Left lobe of liver (tissue), 2 donors: ENCODE data around the gene CACNA2D1. TPM values are rescaled to one million over a fixed set of nuclear protein-coding genes. Genes with fewer than 3 reads are reported as not detected.
"Not testable (repeated sequence)": the region's sequence is repeated elsewhere in the genome, so short reads cannot be mapped to it uniquely, and the experiment has no call there.

Experiments
- ATAC-seq: fragments of 200-7000 bp; cut with Tn5 transposase; one replicate; pipeline ENCODE4 v1.9.1; 2020; ENCODE audit warnings: mild to moderate bottlenecking, moderate library complexity
- DNase-seq: peaks from one replicate; pipeline ENCODE4 v3.0.0-alpha.2; 2020; ENCODE audit warnings: low spot score
- total RNA-seq: library from RNA; stranded (reverse); gene quantifications from one replicate; pipeline ENCODE4 v1.2.1, GENCODE V29; 2021
- donor health status: DM: no; HTN: no; CAD: no; lungs with moderate emphysema.
- donor health status: DM: no; HTN: yes; CAD: no.

Gene CACNA2D1
- total RNA-seq, 1 donor from 2014 or later: 0.91 TPM

DNA sequence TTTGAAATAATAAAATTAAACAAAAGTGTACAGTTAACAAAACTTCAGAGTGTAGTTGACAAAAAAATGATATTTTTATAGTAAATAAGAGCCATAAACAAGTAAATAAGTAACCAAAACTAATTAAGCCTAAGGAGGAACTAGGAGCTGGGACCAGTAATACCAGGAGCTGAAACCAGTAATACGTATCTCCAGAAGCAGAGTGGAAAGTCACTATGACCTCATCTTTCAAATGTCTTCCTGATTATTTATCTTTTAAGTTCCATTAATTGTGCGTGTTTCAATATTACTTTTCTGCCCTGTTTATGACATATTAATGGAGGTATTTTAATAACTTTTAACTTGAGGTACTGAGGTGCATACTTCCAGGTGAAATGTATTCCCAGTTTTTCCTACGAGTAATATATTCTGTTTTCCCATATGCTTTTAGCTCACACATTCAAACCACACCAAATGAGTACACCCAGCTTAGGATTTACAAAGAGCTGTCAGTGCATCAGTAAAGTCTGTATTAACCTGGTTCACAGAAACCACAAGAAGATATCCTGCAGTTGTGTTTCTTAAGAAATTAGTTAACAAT, 390.0 kb downstream of the CACNA2D1 start:
- DNase-seq: no peak
- no peak for ATAC-seq

DNA sequence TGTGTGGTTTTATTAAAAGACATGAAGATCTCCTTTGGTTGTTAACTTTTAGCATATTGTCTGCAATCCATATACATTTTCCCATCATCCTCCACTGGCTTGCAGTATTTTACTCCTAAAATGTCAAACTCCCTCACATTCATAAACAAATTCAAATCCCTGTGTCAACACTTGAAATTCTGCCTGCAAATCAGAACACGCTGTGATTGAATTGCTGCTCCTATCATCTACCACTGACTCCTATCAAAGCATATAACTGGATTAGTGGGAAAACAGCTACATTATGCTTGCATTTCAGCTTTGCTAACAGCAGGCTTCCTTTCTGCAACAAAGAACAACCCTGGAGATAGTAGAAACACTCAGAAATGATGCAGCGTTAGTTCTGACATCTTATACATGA, 392.0 kb downstream of the CACNA2D1 start:
- DNase-seq (no peak), ATAC-seq (no peak)

- no peak for DNase-seq
Measured at GRCh38 chr7:82050792-82051191, 392.8 kb downstream of the CACNA2D1 start.

DNA sequence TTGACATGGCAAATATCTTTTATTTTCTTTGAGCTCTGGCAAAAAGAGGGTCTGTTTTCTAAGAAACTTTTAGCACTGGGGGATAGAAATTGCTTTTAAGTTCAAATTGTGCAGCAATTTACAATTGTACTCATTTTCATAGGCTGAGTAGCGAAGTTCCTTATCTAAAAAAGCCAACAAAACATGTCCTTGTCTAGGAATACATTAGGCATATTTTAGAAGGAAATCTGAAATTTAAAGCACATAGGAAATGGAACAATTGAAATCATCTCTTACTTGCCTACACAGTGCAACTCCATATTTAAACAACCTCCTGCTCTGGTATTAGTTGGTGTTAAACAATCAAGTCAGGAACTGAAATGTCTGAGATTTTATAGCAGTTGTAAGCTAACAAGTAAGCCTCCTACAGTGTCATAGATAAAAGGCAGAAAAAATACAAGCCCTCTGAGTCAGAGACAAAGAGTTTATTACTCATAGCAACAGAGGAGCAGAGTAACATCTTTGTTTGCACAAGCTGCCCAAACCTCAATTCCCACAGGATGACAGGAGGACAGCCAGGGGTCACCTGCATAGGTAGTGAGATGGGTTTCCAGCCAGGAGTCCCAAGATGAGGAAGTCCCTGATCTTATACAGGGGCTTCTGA, 393.6 kb downstream of the CACNA2D1 start:
- DNase-seq (no peak), ATAC-seq (no peak)

More at GRCh38 chr7:82050792-82051191, 392.8 kb downstream of the CACNA2D1 start:
- no peak for ATAC-seq

DNA sequence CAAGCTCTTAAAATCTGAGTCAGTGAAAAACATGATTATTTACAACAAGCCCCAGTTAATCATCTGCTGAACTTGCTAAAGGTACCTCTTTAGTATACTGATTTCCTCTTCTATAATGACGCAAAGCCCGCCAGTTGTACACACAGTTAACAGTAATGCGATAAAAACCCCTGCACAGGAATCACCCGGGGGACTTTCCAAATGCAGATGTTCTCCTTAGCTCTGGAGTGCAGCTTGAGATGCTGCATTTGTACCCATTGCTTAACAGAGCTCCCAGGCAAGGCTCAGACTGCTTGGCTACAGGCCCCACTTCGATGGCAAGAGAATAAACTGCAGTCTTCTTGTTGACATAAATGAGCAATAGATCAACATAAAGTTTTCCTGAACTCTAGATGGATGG, 394.1 kb downstream of the CACNA2D1 start:
- ATAC-seq (no peak), DNase-seq (no peak)

DNA sequence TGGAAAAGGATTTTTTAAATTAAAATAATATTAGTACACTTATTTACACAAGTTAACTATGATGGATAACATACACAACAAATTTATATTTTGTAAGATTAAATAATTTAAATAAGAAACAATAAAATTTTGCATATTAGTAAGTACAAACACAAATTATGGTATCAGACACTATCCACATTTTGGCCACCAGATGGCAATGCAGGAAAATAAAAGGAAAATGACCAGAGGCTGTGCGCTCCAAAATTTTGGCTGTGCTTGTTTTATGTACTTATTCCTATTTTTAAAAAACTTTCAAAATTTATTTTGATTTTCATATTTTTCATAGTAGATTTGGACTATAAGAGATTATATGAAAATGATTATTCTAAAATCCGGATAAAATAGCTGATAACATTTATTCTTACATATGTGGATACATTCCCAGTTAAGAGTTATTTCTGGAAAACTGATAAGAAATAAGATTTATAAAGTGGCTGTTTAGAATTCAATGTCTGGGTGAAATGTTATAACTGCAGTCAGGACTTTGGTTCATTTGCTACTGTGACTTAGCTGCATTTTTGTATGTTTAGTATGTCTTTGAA, 399.0 kb downstream of the CACNA2D1 start:
- peak; percentile 74 for ATAC-seq
- DNase-seq: no peak

DNA sequence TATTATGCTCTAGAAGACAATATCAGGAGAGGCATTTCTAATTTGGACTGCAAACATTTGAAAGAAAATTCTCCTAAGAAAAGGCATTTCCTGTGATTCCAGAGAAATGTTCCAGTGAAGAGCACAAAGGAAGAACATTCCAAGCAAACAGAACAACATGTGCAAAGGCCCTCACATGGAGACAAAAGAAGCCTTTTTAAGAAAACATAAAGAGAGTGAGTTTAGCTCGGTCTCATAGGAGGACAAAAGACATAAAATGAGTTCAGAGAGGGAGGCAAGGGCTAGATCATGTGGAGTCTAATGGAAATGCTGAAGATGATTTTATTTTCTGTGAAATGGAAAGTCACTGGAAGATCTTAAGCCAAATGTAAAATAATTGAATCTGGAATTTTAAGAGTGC, 404.0 kb downstream of the CACNA2D1 start:
- ATAC-seq (no peak), DNase-seq (no peak)

DNA sequence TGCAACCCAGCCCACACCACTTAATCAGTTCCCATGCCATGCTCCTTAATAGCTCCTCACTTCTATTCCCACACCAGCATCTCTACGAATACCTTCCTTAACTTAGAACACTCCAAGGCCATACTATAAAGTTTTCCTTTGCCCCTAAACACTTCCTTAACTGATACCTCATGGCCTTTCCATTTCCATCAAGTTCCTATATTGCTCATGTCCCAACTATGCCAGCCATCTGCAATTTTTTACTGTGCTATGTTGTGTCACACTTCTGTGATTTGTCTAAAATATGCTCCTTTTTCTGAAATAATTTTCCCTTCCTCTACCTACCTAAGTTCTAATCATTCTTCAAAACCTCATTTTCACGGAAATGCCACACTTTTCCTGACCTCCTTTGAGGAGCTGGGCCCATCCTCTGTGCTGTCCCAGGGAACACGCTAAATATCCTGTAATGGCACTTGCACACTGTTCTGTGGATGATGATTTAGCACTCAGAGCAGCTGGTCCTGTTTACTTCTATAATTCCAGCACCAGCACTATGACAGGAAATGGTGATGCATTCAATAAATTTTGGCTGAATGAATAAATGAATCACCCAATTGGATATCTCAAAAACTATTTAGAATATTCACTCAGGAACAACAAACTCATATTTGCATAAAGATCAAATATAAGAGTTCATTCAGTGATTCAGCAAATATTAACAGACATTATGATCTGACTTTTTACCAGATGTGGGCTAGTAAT, 407.3 kb downstream of the CACNA2D1 start:
- no peak for ATAC-seq
- DNase-seq: no peak

DNA sequence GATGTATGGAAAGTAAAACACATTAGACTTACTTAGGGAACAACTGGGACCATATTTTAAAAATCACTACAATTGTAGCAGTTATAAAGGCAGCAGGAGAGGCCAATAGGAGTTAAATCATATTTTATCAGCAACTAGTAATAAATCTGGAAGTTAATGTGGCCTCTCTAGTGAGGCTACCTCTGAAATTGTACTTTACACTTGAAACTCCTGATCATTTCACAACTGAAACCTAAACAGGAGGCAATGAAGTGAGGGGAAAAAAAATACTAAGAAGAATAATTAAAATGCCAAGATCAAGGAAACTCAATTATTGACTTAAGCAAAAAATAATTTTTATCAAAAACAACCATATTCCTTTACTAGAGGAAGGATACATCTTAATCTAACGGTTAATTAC, 408.1 kb downstream of the CACNA2D1 start:
- DNase-seq (no peak), ATAC-seq (no peak)

DNA sequence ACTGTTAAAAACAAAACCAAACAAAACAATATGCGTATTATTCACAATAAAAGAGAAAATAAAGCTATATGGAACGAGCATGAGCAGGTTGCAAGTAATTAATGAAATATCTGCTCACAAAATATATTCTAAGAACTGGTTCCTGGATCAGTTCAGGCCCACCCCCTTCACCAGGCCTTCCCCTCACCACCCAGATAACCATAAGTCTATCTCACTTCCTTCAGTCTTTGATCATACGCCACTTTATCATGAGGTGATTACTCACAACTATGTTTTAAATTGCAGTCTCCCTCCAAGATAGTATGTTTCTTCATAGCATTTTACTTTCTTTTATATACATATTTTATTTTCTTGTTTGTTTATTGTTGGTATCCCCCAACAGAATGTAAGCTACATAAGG, 410.7 kb downstream of the CACNA2D1 start:
- ATAC-seq (no peak), DNase-seq (no peak)

GRCh38 chr7:82029236-82029913, 414.2 kb downstream of the CACNA2D1 start:
- no peak for ATAC-seq
- no peak for DNase-seq

GRCh38 chr7:82028097-82028496, 415.5 kb downstream of the CACNA2D1 start:
- DNase-seq (no peak), ATAC-seq (no peak)

- ATAC-seq: no peak
Measured at GRCh38 chr7:82021713-82022112, 421.9 kb downstream of the CACNA2D1 start.

DNA sequence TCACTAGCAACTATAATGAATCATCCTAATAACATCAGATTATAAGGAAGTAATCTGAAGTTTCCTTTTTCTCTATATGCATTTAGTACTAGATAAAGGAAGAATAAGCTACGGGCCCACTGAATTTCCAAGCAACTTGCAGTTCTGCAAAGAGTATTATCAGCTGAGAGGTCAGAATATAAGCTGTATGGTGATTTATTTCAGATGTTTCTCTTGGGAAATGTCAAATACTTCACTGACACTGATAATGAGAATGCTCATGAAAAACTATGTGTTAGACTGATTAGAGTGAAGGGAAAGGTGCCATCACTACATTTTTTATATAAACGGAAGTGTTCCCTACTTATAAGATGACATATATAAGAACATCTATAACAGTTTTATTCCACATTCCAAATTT, 422.5 kb downstream of the CACNA2D1 start:
- no peak for ATAC-seq
- DNase-seq: no peak

More at GRCh38 chr7:82021713-82022112, 421.9 kb downstream of the CACNA2D1 start:
- no peak for DNase-seq

DNA sequence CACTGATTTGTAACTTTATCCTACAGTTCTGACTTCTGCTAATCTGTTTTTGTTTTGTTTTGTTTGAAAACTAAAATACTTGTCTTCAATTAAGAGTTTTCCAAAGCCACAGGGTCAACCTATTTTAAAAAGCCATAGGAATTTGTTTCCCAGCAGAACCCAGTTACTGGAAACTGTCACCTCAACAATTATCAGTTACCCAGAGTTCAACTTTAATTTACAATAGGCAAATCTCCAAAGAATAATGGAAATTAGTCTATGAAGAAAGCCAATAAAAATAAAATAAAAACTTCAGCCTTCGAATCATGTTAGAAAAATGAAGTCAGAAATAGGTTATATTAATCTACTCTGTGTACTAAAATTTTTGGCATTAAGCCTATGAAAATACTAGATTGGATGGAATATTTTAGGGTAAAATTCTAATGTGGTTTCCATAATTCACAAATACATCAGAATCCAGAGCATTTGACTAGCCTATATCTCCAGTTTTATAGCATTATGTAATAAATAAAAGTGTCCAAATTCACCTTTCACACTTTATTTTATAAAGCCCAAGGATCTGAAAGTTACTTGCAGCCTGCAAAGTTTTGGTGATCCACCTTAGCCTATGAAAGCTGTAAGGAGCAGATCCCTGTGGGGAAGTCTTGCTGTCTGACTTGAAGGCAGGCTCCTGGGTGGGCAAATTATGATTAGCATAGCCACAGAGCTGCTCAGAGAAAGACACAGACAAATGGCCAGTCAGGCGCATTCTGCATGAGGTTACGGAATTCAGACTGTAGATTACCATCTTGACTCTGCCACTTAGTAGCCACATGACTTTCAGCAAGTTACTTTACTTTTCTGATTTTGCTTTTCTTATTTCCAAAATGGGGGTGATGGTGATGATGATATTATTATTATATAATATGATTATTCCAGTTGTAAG, 423.8 kb downstream of the CACNA2D1 start:
- ATAC-seq (no peak), DNase-seq (no peak)

- ATAC-seq (no peak), DNase-seq (no peak)
Measured at GRCh38 chr7:82018226-82018625, 425.4 kb downstream of the CACNA2D1 start.

DNA sequence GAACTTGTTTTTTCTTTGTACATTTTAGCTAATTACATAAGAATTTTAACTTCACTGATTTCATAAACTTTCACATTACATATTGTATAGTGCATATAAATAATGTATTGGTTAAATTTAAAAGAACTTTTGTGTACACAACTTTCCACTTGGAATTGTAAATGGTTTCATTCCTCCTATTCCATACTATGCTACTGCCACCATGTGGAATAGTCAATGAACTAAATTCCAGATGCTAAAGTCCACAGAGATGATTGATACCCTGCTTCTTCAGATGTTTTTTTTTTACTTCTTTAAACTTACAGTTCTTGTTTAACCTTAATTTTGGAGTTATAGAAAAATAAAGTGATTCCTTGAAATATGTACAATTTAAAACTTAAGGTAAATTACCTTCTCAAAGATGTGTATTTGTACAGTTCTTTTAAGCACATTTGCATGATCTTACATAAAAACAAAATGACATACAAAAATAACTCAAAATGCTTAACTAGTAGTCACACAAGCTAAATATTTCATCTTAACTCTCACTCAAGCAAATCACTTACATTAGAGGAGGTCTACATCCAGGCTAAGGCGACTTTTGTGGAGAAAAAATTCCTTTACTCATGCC, 426.1 kb downstream of the CACNA2D1 start:
- no peak for DNase-seq
- peak; percentile 70 for ATAC-seq

- DNase-seq (no peak), ATAC-seq (peak; percentile 29)
Measured at GRCh38 chr7:82015751-82016150, 427.8 kb downstream of the CACNA2D1 start.

DNA sequence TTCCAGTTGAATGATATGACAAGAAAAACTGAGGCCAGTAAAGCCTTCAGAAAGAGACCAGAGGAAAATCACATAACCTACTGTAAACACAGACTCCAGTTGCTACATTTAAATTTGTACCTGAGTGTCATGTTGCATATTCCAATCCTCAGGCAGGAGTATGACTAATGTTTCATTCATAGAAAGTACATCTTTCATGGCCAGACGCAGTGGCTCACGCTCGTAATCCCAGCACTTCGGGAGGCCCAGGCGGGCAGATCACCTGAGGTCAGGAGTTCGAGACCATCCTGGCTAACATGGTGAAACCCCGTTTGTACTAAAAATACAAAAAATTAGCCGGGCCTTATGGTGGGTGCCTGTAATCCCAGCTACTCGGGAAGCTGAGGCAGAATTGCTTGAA, 429.0 kb downstream of the CACNA2D1 start:
- DNase-seq: not testable (repeated sequence)

DNA sequence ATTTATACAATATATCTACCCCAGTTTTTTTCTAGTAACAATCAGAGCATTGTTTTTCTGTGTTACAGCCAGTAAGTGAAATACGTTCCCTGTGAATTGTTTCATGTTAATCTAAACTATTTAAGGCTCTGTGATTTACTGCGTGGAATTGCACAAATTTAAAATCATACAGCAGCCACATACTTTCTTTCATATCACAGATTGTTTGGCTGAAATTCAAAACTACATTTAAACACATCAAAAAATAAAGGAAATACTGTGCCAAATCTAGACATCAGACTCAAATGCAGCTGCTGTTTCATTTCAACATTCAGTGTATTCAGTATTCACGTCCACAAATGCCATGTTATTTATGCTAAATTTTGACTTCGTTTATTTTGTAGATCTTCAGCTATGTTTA, 431.1 kb downstream of the CACNA2D1 start:
- DNase-seq: no peak
- no peak for ATAC-seq

More for the DNA sequence above, 429.0 kb downstream of the CACNA2D1 start:
- not testable (repeated sequence) for ATAC-seq
